ENCODE data around the gene ATXN1. TPM values are rescaled to one million over a fixed set of nuclear protein-coding genes. Genes with fewer than 3 reads are reported as not detected.

Gene ATXN1
- total RNA-seq, 1 donor from 2014 or later: 6.1 TPM

GRCh38 chr6:16405375-16405774 is 355.9 kb downstream of the ATXN1 start:
- TF ChIP-seq CTCF (conservative IDR thresholded peaks at IDR 0.05; ENCODE audit: low read depth, low read length): no peak
- H3K4me3 ChIP-seq (ENCODE audit: low read depth, low read length): no peak overlapping the region
- no peak for DNase-seq (ENCODE audit: low read depth)

- no peak overlapping the region for H3K4me3 ChIP-seq (ENCODE audit: low read depth, low read length)
- no peak for TF ChIP-seq CTCF (conservative IDR thresholded peaks at IDR 0.05; ENCODE audit: low read depth, low read length)
- DNase-seq (ENCODE audit: low read depth): no peak
These were observed 356.8 kb downstream of the ATXN1 start for GRCh38 chr6:16404456-16404855.

- DNase-seq (ENCODE audit: low read depth): no peak
- H3K4me3 ChIP-seq (ENCODE audit: low read depth, low read length): no peak overlapping the region
- no peak for TF ChIP-seq CTCF (conservative IDR thresholded peaks at IDR 0.05; ENCODE audit: low read depth, low read length)
These were observed 357.4 kb downstream of the ATXN1 start for GRCh38 chr6:16403831-16404230.

- DNase-seq (ENCODE audit: low read depth): no peak
- H3K4me3 ChIP-seq (ENCODE audit: low read depth, low read length): no peak overlapping the region
- no peak for TF ChIP-seq CTCF (conservative IDR thresholded peaks at IDR 0.05; ENCODE audit: low read depth, low read length)
These were observed 358.7 kb downstream of the ATXN1 start for GRCh38 chr6:16402581-16402900.

- no peak for TF ChIP-seq CTCF (conservative IDR thresholded peaks at IDR 0.05; ENCODE audit: low read depth, low read length)
- DNase-seq (ENCODE audit: low read depth): no peak
These were observed 361.0 kb downstream of the ATXN1 start for GRCh38 chr6:16400248-16400760.

GRCh38 chr6:16399695-16400094 is 361.6 kb downstream of the ATXN1 start:
- no peak for TF ChIP-seq CTCF (conservative IDR thresholded peaks at IDR 0.05; ENCODE audit: low read depth, low read length)
- DNase-seq (ENCODE audit: low read depth): no peak
- no peak overlapping the region for H3K4me3 ChIP-seq (ENCODE audit: low read depth, low read length)

More at GRCh38 chr6:16400248-16400760, 361.0 kb downstream of the ATXN1 start:
- H3K4me3 ChIP-seq (ENCODE audit: low read depth, low read length): no peak overlapping the region

- no peak for DNase-seq (ENCODE audit: low read depth)
- no peak overlapping the region for H3K4me3 ChIP-seq (ENCODE audit: low read depth, low read length)
- no peak for TF ChIP-seq CTCF (conservative IDR thresholded peaks at IDR 0.05; ENCODE audit: low read depth, low read length)
These were observed 362.1 kb downstream of the ATXN1 start for GRCh38 chr6:16399158-16399557.

Data from epithelial cell of proximal tubule (primary cell).